ENCODE measurements around the gene CLPTM1. TPM values are rescaled to one million over a fixed set of nuclear protein-coding genes. Genes with fewer than 3 reads are reported as not detected.

CLPTM1 gene
- total RNA-seq, 2 donors from 2014 or later = 63.1 to 69.3 TPM

- ATAC-seq (ENCODE audit: insufficient number of reproducible peaks, low FRiP score, low read depth) = no peak
- Histone ChIP-seq H3K9me3 (no peaks in the 10 kb centered on the region), H3K27ac (no peak overlapping the region), H3K4me3 (no peak overlapping the region), H3K36me3 (peaks cover 13% of the 10 kb centered on the region), H3K27me3 (replicated peaks; ENCODE audit: insufficient read depth) (no peaks in the 10 kb centered on the region), H3K4me1 (ENCODE audit: control insufficient read depth in 1 of 2, low read depth in 2 of 2) (no peaks in the 10 kb centered on the region)
- DNase-seq (ENCODE audit: low spot score) = no peak
- TF ChIP-seq CTCF (IDR thresholded peaks at IDR 0.05) = no peak
These were observed 55.1 kb downstream of the CLPTM1 start for GRCh38 chr19:45010306-45010705.

GRCh38 chr19:45011959-45012358 lies 56.8 kb downstream of the CLPTM1 start:
- DNase-seq (ENCODE audit: low spot score) (no peak), ATAC-seq (ENCODE audit: insufficient number of reproducible peaks, low FRiP score, low read depth) (no peak)
- H3K27ac ChIP-seq = no peak overlapping the region
- no peak overlapping the region for H3K4me3 ChIP-seq
- H3K27me3 ChIP-seq (replicated peaks; ENCODE audit: insufficient read depth) = no peaks in the 10 kb centered on the region
- peaks cover 13% of the 10 kb centered on the region for H3K36me3 ChIP-seq
- no peaks in the 10 kb centered on the region for H3K4me1 ChIP-seq (ENCODE audit: control insufficient read depth in 1 of 2, low read depth in 2 of 2)
- no peaks in the 10 kb centered on the region for H3K9me3 ChIP-seq
- no peak for TF ChIP-seq CTCF (IDR thresholded peaks at IDR 0.05)

- Histone ChIP-seq H3K36me3 (peaks cover 11% of the 10 kb centered on the region), H3K9me3 (no peaks in the 10 kb centered on the region), H3K4me1 (ENCODE audit: control insufficient read depth in 1 of 2, low read depth in 2 of 2) (no peaks in the 10 kb centered on the region), H3K27me3 (replicated peaks; ENCODE audit: insufficient read depth) (no peaks in the 10 kb centered on the region), H3K27ac (no peak overlapping the region), H3K4me3 (no peak overlapping the region)
- DNase-seq (ENCODE audit: low spot score) = no peak
- peak; percentile 50 for TF ChIP-seq CTCF (IDR thresholded peaks at IDR 0.05)
- ATAC-seq (ENCODE audit: insufficient number of reproducible peaks, low FRiP score, low read depth) = no peak
These were observed 61.5 kb downstream of the CLPTM1 start for GRCh38 chr19:45016388-45017314.

- DNase-seq (ENCODE audit: low spot score) (no peak), ATAC-seq (ENCODE audit: insufficient number of reproducible peaks, low FRiP score, low read depth) (no peak)
- no peak overlapping the region for H3K4me3 ChIP-seq
- H3K27ac ChIP-seq = no peak overlapping the region
- H3K9me3 ChIP-seq = no peaks in the 10 kb centered on the region
- no peak for TF ChIP-seq CTCF (IDR thresholded peaks at IDR 0.05)
- no peaks in the 10 kb centered on the region for H3K4me1 ChIP-seq (ENCODE audit: control insufficient read depth in 1 of 2, low read depth in 2 of 2)
- no peaks in the 10 kb centered on the region for H3K27me3 ChIP-seq (replicated peaks; ENCODE audit: insufficient read depth)
- H3K36me3 ChIP-seq = no peaks in the 10 kb centered on the region
These were observed 64.0 kb downstream of the CLPTM1 start for GRCh38 chr19:45019187-45019586.

GRCh38 chr19:45020071-45020470 lies 64.9 kb downstream of the CLPTM1 start:
- DNase-seq (ENCODE audit: low spot score) = no peak
- no peaks in the 10 kb centered on the region for H3K9me3 ChIP-seq
- no peaks in the 10 kb centered on the region for H3K4me1 ChIP-seq (ENCODE audit: control insufficient read depth in 1 of 2, low read depth in 2 of 2)
- H3K27ac ChIP-seq = no peak overlapping the region
- no peak overlapping the region for H3K4me3 ChIP-seq
- ATAC-seq (ENCODE audit: insufficient number of reproducible peaks, low FRiP score, low read depth) = no peak
- TF ChIP-seq CTCF (IDR thresholded peaks at IDR 0.05) = no peak
- no peaks in the 10 kb centered on the region for H3K36me3 ChIP-seq
- no peaks in the 10 kb centered on the region for H3K27me3 ChIP-seq (replicated peaks; ENCODE audit: insufficient read depth)
